HEK293 (cell line): ENCODE measurements around the gene IQGAP3.

Experiments
- CTCF ChIA-PET: fragments of 350-600 bp; formaldehyde crosslinking; extraction: SDS; loops from one replicate; lab custom pipeline; 2021; ENCODE audit warnings: antibody characterized with exemption; lab: Yijun Ruan, JAX
- POLR2A ChIA-PET: fragments of 300-600 bp; formaldehyde crosslinking; extraction: SDS; loops from one replicate; lab custom pipeline; 2020; ENCODE audit warnings: antibody characterized with exemption, inconsistent platforms; lab: Yijun Ruan, JAX
- H3K27ac ChIP-seq: fragments of 200-500 bp; sonication (Bioruptor generic); 2 replicates; pipeline ENCODE4 v1.5.1; 2014; ENCODE audit warnings: low read depth, low read length, control low read depth, inconsistent platforms; ENCODE audit errors: extremely low read depth
- H3K36me3 ChIP-seq, 2 experiments: fragments of 200-500 bp in 1 of 2; sonication (Bioruptor generic) in 1 of 2; 1 replicate in 1 of 2; 2 replicates in 1 of 2; pipeline ENCODE4 v1.5.1; 2014 to 2017; ENCODE audit warnings: inconsistent platforms in 2 of 2, low read length in 2 of 2; ENCODE audit not compliant: control insufficient read depth in 2 of 2, insufficient read depth in 1 of 2
- H3K4me1 ChIP-seq: fragments of 200-500 bp; sonication (Bioruptor generic); 2 replicates; pipeline ENCODE4 v1.5.1; 2014; ENCODE audit warnings: mild to moderate bottlenecking, low read length, inconsistent platforms; ENCODE audit not compliant: control insufficient read depth, insufficient read depth
- H3K4me3 ChIP-seq: 2 replicates; pipeline ENCODE4 v1.5.1; 2011; ENCODE audit warnings: low read depth, mild to moderate bottlenecking, control low read depth, low read length, moderate library complexity
- H3K9me3 ChIP-seq: fragments of 200-500 bp; sonication (Bioruptor generic); 2 replicates; pipeline ENCODE4 v1.5.1; 2014; ENCODE audit warnings: low read depth, low read length, inconsistent platforms; ENCODE audit not compliant: control insufficient read depth, insufficient read depth
- FEZF1 ChIP-seq: fragments of 450-650 bp; formaldehyde crosslinking; IDR thresholded peaks from 2 replicates; pipeline ENCODE4 v1.5.1; 2016; ENCODE audit warnings: missing biosample characterization, missing genetic modification characterization
- HOXC10 ChIP-seq: sonication (generic); formaldehyde crosslinking; IDR thresholded peaks from 2 replicates; pipeline ENCODE4 v1.8.1; 2023; ENCODE audit warnings: mild to moderate bottlenecking, missing genetic modification reagents
- KLF9 ChIP-seq: fragments of 450-650 bp; formaldehyde crosslinking; IDR thresholded peaks from 2 replicates; pipeline ENCODE4 v1.5.1; 2016; ENCODE audit warnings: missing biosample characterization, missing genetic modification characterization, low read depth
- ZBTB1 ChIP-seq: fragments of 450-650 bp; formaldehyde crosslinking; IDR thresholded peaks from 2 replicates; pipeline ENCODE4 v1.5.1; 2016; ENCODE audit warnings: missing biosample characterization, missing genetic modification characterization
- ZBTB17 ChIP-seq: fragments of 450-650 bp; formaldehyde crosslinking; IDR thresholded peaks from 2 replicates; pipeline ENCODE4 v1.5.1; 2016; ENCODE audit warnings: missing biosample characterization, missing genetic modification characterization
- ZBTB48 ChIP-seq: fragments of 450-650 bp; formaldehyde crosslinking; IDR thresholded peaks from 2 replicates; pipeline ENCODE4 v1.5.1; 2016; ENCODE audit warnings: missing biosample characterization, missing genetic modification characterization
- ZNF202 ChIP-seq: fragments of 450-650 bp; formaldehyde crosslinking; IDR thresholded peaks from 2 replicates; pipeline ENCODE4 v1.5.1; 2016; ENCODE audit warnings: missing biosample characterization, missing genetic modification characterization, borderline replicate concordance
- ZNF239 ChIP-seq: fragments of 450-650 bp; formaldehyde crosslinking; IDR thresholded peaks from 2 replicates; pipeline ENCODE4 v1.5.1; 2016; ENCODE audit warnings: missing biosample characterization, missing genetic modification characterization
- ZNF24 ChIP-seq: fragments of 450-650 bp; formaldehyde crosslinking; IDR thresholded peaks from 2 replicates; pipeline ENCODE4 v1.5.1; 2016; ENCODE audit warnings: missing biosample characterization, missing genetic modification characterization
- ZNF324 ChIP-seq: fragments of 450-650 bp; formaldehyde crosslinking; IDR thresholded peaks from 2 replicates; pipeline ENCODE4 v1.5.1; 2016; ENCODE audit warnings: missing biosample characterization, missing genetic modification characterization
- ZNF530 ChIP-seq: fragments of 450-650 bp; formaldehyde crosslinking; IDR thresholded peaks from 2 replicates; pipeline ENCODE4 v1.5.1; 2016; ENCODE audit warnings: low read depth, missing biosample characterization, missing genetic modification characterization
- ZNF621 ChIP-seq: fragments of 450-650 bp; formaldehyde crosslinking; IDR thresholded peaks from 2 replicates; pipeline ENCODE4 v1.5.1; 2017; ENCODE audit warnings: missing biosample characterization, missing genetic modification characterization
- ZNF670 ChIP-seq: fragments of 450-650 bp; formaldehyde crosslinking; IDR thresholded peaks from 2 replicates; pipeline ENCODE4 v1.5.1; 2016; ENCODE audit warnings: missing biosample characterization, missing genetic modification characterization, low read depth
- ZSCAN23 ChIP-seq: fragments of 450-650 bp; formaldehyde crosslinking; IDR thresholded peaks from 2 replicates; pipeline ENCODE4 v1.5.1; 2016; ENCODE audit warnings: missing biosample characterization, missing genetic modification characterization
- TF ChIP-seq, protein P1 (sequence below): fragments of 450-650 bp; formaldehyde crosslinking; IDR thresholded peaks from 2 replicates; pipeline ENCODE4 v1.5.1; 2016; ENCODE audit warnings: missing biosample characterization, missing genetic modification characterization
- TF ChIP-seq, protein P2 (sequence below): fragments of 450-650 bp; formaldehyde crosslinking; IDR thresholded peaks from 2 replicates; pipeline ENCODE4 v1.5.1; 2016; ENCODE audit warnings: missing biosample characterization, missing genetic modification characterization
- TF ChIP-seq, protein P3 (sequence below): fragments of 450-650 bp; formaldehyde crosslinking; IDR thresholded peaks from 2 replicates; pipeline ENCODE4 v1.5.1; 2016; ENCODE audit warnings: missing biosample characterization, missing genetic modification characterization
- TF ChIP-seq, protein P4 (sequence below): fragments of 450-650 bp; formaldehyde crosslinking; IDR thresholded peaks from 2 replicates; pipeline ENCODE4 v1.5.0; 2017; ENCODE audit warnings: missing biosample characterization, missing genetic modification characterization, borderline replicate concordance
- TF ChIP-seq, protein P5 (sequence below): fragments of 450-650 bp; formaldehyde crosslinking; IDR thresholded peaks from 2 replicates; pipeline ENCODE4 v1.5.1; 2016; ENCODE audit warnings: missing biosample characterization, missing genetic modification characterization, low read depth
- TF ChIP-seq, protein P6 (sequence below): fragments of 450-650 bp; IDR thresholded peaks from 2 replicates; pipeline ENCODE4 v1.5.1; 2018; ENCODE audit warnings: missing biosample characterization, missing genetic modification characterization

Gene IQGAP3

DNA sequence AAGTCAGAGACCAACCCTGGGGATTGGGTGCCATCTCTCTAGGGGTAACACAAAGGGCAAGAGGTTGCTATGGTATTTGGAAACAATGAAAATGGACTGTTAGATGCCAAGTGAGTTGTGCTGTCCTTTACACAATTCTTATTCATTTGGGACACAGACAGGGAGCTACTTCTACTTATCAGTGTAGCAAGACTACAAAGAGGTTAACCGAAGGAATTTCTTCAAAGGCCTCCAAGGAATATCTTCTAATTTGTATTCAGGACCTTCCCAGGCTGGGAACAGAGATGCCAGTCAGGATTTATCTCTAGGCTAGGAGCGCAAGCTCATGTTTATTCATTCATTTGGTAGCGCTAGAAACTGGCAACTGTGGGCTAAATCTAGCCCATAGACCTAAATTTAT is 21.8 kb upstream of the IQGAP3 start (continued):
- TF ChIP-seq ZNF621 (tag by site-specific recombination), result no peak
- no peak for TF ChIP-seq ZNF530 (tag by site-specific recombination)
- no peak for TF ChIP-seq ZNF239 (tag by site-specific recombination)

DNA sequence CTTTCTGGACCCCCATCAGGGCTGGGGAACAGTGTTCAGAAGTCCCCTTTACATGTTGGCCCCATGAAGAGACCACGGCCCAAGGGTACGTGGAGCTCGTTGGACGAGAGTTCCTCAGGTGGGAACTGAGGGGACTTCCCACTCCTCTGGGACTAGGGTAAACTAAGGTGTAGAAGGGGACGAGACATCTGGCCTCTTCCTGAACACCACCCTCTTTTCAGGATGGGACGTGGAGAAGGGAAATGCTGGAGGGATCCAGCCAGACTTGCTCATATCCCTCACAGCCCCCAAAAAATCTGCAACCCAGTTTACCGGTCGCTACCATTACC is 21.3 kb upstream of the IQGAP3 start:
- peaks cover 0 to 63% of the 10 kb centered on the region in 2 experiments; a peak in 1 of 3 replicates for H3K36me3 ChIP-seq
- no peaks in the 10 kb centered on the region for H3K9me3 ChIP-seq
- POLR2A ChIA-PET, result interaction anchor here (1.0 to 1.6 kb wide), 3 partner anchors 11 to 136 kb away, joined by 3 to 8 read pairs (median 5); partner anchors contain the start of gene MEF2D
- TF ChIP-seq ZNF202 (tag by site-specific recombination), result no peak
- TF ChIP-seq, protein P1, sequence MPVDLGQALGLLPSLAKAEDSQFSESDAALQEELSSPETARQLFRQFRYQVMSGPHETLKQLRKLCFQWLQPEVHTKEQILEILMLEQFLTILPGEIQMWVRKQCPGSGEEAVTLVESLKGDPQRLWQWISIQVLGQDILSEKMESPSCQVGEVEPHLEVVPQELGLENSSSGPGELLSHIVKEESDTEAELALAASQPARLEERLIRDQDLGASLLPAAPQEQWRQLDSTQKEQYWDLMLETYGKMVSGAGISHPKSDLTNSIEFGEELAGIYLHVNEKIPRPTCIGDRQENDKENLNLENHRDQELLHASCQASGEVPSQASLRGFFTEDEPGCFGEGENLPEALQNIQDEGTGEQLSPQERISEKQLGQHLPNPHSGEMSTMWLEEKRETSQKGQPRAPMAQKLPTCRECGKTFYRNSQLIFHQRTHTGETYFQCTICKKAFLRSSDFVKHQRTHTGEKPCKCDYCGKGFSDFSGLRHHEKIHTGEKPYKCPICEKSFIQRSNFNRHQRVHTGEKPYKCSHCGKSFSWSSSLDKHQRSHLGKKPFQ (tag by site-specific recombination), result peak; percentile 51
- TF ChIP-seq, all 188 proteins: peak for 1
- H3K4me3 ChIP-seq, result no peak overlapping the region
- no peak overlapping the region for H3K27ac ChIP-seq
- CTCF ChIA-PET, result interaction anchor here (0.8 to 2.0 kb wide), 4 partner anchors 9 to 132 kb away, joined by 3 to 7 read pairs (median 4); no protein-coding TSS in a partner anchor
- H3K4me1 ChIP-seq, result no peaks in the 10 kb centered on the region

DNA sequence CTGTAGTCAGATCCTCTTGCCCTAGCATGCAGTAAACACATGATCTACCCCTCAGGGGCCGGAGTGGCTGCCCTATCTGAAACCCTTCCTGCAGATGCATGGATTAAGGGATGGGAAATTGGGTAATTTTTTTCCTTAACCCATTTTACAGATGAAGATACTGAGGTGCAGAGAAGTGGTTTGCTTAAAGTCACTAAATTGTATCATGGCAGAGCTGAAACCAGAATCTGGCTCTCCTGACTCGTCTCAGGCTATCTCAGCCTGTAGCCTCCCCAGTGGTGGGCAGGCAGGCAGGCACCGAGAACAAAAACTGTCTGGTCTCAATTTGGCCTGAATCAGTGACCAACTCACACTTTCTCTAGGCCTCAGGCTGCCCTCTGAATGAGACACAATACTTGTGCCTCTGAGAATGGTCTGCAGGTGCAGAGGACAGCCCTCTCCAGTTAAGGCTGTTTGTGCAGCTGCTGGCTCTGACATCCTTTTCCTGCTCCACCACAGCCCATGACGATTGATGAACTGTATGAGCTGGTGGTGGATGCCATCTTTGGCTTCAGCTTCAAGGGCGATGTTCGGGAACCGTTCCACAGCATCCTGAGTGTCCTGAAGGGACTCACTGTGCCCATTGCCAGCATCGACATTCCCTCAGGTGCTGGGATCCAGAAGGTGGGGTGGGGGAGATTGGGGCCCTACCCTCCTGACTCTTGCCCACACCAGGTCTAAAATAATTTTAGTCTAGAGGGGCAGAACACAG is 20.7 kb upstream of the IQGAP3 start:
- POLR2A ChIA-PET, result interaction anchor here (1.0 to 2.1 kb wide), 4 partner anchors 11 to 136 kb away, joined by 3 to 9 read pairs (median 6); partner anchors contain the start of gene MEF2D
- peaks cover 0 to 58% of the 10 kb centered on the region in 2 experiments; a peak in 1 of 3 replicates for H3K36me3 ChIP-seq
- no peaks in the 10 kb centered on the region for H3K9me3 ChIP-seq
- CTCF ChIA-PET, result interaction anchor here (0.5 to 2.0 kb wide), 8 partner anchors 8 to 325 kb away, joined by 3 to 7 read pairs (median 4); no protein-coding TSS in a partner anchor
- TF ChIP-seq ZNF324 (tag by site-specific recombination), result no peak
- TF ChIP-seq ZBTB48 (tag by site-specific recombination), result peak; percentile 13
- TF ChIP-seq, protein P2, sequence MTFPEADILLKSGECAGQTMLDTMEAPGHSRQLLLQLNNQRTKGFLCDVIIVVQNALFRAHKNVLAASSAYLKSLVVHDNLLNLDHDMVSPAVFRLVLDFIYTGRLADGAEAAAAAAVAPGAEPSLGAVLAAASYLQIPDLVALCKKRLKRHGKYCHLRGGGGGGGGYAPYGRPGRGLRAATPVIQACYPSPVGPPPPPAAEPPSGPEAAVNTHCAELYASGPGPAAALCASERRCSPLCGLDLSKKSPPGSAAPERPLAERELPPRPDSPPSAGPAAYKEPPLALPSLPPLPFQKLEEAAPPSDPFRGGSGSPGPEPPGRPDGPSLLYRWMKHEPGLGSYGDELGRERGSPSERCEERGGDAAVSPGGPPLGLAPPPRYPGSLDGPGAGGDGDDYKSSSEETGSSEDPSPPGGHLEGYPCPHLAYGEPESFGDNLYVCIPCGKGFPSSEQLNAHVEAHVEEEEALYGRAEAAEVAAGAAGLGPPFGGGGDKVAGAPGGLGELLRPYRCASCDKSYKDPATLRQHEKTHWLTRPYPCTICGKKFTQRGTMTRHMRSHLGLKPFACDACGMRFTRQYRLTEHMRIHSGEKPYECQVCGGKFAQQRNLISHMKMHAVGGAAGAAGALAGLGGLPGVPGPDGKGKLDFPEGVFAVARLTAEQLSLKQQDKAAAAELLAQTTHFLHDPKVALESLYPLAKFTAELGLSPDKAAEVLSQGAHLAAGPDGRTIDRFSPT (tag by site-specific recombination), result no peak
- TF ChIP-seq ZNF670, result no peak
- TF ChIP-seq KLF9 (tag by site-specific recombination), result no peak
- TF ChIP-seq, protein P3, sequence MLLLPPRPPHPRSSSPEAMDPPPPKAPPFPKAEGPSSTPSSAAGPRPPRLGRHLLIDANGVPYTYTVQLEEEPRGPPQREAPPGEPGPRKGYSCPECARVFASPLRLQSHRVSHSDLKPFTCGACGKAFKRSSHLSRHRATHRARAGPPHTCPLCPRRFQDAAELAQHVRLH (tag by site-specific recombination), result 0 out of 2 replicates have a peak, but pooled peaks have one; percentile 48
- TF ChIP-seq ZBTB17 (tag by site-specific recombination), result peak; percentile 48; the same call in 1 of the 2 replicates
- TF ChIP-seq FEZF1 (tag by site-specific recombination), result no peak
- no peak for TF ChIP-seq ZBTB1 (tag by site-specific recombination)
- no peak for TF ChIP-seq HOXC10 (CRISPR knock-in tag)
- TF ChIP-seq, protein P4, sequence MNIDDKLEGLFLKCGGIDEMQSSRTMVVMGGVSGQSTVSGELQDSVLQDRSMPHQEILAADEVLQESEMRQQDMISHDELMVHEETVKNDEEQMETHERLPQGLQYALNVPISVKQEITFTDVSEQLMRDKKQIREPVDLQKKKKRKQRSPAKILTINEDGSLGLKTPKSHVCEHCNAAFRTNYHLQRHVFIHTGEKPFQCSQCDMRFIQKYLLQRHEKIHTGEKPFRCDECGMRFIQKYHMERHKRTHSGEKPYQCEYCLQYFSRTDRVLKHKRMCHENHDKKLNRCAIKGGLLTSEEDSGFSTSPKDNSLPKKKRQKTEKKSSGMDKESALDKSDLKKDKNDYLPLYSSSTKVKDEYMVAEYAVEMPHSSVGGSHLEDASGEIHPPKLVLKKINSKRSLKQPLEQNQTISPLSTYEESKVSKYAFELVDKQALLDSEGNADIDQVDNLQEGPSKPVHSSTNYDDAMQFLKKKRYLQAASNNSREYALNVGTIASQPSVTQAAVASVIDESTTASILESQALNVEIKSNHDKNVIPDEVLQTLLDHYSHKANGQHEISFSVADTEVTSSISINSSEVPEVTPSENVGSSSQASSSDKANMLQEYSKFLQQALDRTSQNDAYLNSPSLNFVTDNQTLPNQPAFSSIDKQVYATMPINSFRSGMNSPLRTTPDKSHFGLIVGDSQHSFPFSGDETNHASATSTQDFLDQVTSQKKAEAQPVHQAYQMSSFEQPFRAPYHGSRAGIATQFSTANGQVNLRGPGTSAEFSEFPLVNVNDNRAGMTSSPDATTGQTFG (tag by site-specific recombination), result no peak
- TF ChIP-seq ZSCAN23 (tag by site-specific recombination), result no peak
- TF ChIP-seq, protein P5, sequence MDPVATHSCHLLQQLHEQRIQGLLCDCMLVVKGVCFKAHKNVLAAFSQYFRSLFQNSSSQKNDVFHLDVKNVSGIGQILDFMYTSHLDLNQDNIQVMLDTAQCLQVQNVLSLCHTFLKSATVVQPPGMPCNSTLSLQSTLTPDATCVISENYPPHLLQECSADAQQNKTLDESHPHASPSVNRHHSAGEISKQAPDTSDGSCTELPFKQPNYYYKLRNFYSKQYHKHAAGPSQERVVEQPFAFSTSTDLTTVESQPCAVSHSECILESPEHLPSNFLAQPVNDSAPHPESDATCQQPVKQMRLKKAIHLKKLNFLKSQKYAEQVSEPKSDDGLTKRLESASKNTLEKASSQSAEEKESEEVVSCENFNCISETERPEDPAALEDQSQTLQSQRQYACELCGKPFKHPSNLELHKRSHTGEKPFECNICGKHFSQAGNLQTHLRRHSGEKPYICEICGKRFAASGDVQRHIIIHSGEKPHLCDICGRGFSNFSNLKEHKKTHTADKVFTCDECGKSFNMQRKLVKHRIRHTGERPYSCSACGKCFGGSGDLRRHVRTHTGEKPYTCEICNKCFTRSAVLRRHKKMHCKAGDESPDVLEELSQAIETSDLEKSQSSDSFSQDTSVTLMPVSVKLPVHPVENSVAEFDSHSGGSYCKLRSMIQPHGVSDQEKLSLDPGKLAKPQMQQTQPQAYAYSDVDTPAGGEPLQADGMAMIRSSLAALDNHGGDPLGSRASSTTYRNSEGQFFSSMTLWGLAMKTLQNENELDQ, result no peak
- peak; percentile 21; the same call in 1 of the 2 replicates for TF ChIP-seq ZNF24
- TF ChIP-seq, protein P6, sequence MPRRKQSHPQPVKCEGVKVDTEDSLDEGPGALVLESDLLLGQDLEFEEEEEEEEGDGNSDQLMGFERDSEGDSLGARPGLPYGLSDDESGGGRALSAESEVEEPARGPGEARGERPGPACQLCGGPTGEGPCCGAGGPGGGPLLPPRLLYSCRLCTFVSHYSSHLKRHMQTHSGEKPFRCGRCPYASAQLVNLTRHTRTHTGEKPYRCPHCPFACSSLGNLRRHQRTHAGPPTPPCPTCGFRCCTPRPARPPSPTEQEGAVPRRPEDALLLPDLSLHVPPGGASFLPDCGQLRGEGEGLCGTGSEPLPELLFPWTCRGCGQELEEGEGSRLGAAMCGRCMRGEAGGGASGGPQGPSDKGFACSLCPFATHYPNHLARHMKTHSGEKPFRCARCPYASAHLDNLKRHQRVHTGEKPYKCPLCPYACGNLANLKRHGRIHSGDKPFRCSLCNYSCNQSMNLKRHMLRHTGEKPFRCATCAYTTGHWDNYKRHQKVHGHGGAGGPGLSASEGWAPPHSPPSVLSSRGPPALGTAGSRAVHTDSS, result no peak
- H3K27ac ChIP-seq, result no peak overlapping the region
- H3K4me1 ChIP-seq, result no peaks in the 10 kb centered on the region
- no peak overlapping the region for H3K4me3 ChIP-seq
